NAMALWA (cell line): ENCODE measurements around the gene CAMSAP1.

Experiments
- DNase-seq: peaks from one replicate; pipeline ENCODE4 v3.0.0-alpha.2; 2015; ENCODE audit warnings: low spot score

The CAMSAP1 gene

DNA sequence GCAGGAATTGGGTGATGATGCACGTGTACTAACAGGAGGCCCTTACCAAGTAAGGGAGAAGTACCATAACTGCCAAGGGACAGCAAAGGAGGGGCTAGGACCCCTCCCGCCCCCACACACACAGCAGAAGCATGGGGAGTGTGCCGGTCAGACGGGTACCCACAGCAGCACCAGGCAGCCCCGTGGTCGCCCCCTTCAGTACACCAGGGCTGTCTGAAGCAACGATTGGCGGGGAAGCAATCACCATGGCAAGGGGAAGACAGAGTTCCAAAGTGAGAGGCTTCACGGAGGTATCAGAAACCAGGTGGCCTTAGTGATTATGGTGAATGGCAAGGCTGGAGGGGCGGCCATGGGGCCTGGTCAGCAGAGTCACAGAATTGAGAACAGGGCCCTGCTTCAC is 72.2 kb downstream of the CAMSAP1 start:
- DNase-seq, result no peak

DNA sequence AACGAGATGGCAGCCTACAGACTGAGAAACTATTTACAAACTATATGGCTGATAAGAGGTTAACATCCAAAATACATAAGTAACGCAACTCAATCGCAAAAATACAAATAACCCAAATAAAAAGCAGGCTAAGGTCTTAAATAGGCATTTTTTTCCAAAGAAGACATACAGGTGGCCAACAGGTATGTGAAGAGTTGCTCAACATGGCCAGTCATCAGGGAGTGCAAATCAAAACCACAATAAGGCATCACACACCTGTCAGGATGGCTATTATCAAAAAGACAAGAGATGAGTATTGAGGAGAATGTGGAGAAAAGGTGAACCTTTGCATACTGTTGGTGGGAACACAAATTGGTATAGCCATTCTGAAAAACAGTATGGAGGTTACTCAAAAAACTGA is 73.5 kb downstream of the CAMSAP1 start:
- DNase-seq, result no peak

DNA sequence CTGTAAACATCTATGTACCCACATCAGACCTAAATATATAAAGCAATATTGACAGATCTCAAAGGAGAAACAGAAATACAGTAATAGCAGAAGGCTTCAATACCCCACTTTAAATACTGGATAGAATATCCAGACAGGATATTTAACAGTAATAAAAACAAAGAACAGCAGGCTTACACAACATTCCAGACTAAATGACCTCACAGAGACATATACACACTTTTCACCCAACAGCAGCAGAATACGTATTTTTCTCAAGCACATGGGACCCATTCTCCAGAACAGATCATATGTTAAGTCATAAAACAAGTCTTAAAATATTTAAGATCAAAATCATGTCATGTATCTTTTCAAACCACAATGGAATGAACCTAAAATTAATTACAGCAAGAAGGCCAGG is 76.8 kb downstream of the CAMSAP1 start:
- no peak for DNase-seq

DNA sequence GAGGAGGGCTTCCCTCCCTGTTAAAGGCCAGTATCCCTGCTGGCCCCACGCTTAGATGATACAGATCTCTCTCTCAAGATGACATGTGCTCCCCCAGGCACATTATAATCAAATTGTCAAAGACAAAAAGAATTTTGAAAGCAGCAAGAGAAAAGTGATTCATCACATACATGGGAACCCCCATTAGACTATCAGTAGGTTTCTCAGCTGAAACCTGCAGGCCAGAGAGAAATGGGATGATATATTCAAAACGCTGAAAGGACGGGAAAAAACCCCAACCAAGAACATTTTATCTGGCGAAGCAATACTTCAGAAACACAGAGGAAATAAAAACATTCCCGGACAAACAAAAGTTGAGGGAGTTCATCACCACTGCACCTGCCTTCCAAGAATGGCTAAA is 78.7 kb downstream of the CAMSAP1 start:
- DNase-seq, result no peak

DNA sequence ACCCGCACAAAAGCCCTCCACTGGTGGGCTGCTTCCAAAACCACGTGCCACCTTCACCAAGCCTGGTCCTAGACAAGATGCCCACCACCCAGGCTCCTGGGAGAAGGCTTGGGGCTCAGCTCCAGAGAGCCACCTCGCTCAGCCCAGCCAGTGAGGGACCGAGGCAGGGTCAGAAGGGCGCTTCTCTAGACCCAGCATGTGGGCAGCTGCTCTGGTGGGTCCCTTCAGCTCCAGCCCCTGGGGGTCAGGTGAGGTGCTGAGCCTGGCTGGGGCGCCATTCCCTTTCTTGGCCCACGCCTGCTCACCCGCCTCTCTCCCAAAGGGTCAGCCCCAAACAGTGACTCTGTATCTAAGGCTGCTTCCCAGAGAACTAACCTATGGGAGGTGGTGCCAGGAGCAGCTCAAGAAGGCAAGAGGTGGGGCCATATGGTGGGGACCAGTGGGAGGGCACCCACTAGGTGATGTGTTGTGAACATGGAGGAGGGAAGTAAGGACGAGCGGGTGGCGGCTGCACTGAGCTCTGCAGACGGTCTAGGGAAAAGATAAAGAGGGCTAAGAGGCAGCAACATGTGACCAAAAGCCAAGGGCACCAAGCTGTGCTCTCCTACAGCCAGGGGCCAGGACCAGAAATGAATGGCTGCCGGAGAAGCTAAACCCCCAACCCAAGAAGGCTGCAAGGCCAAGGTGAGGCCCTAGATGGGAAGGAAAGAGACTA is 79.3 kb downstream of the CAMSAP1 start:
- DNase-seq, result no peak

DNA sequence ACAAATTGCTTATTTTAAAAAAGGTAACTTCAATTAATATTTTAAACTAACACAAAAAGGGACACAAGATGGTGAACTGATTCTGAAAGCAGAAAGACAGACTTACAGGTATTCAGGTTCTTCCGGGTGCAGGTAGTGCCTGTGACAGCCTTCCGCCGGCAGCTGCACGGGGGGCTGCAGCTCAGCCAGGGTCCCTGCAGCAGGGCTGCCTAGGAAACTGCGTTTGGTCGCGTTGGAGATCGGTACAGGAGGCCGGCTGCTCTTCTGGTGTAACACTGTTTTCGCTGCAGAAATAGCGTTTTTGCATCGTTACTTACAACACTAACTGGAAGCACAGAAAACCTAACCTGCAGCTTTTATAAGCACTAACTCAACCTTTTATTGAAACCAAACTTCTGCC is 80.0 kb downstream of the CAMSAP1 start:
- no peak for DNase-seq

DNA sequence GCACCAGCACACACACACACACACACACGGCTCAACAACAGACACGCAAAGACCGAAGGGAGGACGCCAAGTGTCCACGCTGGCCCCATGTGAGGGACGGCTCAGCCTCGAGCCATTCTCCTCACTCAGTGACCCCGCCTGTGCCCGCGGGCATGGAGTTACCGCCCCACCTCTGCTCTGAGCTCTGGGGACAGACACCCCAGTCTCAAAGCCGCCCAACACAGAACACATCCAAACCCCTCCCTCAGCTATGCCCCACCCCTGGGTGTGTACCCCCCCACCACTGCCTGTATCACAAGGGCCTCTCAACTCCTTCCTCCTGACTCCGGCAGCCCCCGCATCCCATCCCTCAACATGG is 81.2 kb downstream of the CAMSAP1 start:
- DNase-seq, result no peak

DNA sequence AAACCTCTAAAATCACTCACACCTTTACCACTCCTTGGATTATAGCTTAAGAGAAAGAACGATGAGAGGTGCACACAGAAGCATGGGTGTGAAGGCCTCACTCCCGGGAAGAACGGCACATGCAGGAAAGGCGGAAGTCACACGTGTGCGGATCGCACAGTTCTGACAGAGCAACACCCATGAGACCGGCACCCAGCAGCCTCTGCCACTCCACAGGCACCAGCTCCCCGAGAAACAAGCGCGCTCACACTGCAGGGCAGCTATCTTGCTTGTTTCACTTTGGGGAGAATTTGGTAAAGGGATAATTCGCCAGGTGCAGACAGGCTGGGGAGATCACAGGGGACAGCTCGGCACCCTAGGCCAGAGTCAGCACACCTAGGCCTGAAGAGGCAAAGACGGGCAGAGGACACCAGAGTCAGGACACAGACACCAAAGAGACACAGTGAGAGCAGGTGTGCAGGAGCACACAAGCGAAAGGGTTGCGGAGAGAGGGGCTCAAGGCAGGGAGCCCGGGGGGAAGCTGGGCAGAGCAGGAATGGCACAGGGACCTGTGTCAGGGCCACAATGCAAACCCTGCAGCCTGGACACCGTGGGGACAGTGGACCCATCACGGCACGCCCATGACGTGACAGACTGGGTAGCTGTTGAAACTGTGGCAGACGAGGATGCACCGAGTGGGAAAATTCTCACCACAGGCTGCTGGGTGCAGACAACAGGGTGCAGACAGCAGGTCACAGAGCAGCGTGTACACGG is 81.7 kb downstream of the CAMSAP1 start:
- DNase-seq, result no peak

DNA sequence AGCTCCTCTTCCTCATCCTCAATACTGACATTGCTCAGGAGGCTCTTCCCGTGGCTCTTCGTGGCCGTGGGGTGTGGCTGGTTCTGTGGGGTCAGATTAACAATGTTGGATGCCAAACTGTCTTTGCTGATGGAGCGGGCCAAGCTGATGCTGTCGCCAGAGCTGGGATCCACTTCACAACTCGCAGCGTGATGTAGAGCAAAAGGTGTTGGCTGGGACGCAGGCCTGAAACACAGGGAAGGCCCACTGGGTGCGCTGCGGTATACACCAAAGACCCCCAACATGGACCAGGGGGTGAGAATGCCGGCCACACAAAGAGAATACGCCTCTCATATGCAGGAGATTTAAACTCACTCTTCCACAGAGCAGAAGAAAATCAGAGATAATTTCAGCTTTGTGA is 84.3 kb downstream of the CAMSAP1 start:
- no peak for DNase-seq

DNA sequence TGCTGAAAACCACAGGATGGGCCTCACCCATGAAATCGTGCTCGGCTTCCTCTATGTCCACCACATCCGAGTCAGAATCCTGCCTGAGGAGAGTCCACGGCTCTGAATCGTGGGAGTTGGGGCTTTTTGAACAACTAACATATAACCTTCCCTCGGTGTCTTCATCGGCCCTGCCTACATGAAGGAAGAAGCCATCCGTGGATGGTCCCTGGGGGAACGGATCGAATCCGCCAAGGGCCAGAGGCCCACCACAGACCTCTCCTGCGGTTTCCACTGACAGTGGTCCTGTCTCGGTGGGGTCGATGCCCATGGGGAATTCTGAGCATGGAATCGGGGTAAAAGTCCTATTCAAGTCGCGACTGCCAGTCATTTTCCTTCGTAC is 85.0 kb downstream of the CAMSAP1 start:
- DNase-seq, result no peak

DNA sequence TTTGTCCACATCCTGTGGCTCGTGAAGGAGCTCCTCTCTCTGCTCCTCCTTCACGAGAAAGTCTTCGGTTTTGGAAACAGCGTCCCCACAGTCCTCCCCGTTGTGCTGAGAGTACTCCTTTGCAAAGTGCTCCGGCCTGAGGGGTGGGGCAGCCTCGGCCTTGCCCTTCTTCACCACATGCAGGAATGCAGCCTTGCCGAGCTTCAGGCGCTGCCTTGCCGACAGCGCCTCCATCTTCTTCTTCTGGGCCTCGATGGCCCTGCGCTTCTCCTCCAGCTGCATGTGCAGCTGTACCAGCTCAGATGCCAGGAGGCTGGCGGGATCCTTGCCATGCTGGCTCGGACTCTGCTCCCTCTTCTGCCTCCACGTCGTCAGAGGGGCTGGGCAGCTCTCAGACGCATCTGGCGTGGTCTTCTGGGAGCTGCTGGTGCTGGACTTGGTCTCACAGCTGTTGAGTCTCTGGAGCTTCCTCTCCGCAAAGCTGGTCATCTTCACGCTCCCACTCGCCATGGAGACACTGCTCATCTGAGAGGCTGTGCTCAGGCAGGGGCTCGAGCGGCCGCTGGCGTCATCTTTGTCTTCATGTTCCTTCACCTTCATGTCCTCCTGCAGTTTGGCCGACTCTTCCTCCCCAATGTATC is 85.5 kb downstream of the CAMSAP1 start:
- no peak for DNase-seq

DNA sequence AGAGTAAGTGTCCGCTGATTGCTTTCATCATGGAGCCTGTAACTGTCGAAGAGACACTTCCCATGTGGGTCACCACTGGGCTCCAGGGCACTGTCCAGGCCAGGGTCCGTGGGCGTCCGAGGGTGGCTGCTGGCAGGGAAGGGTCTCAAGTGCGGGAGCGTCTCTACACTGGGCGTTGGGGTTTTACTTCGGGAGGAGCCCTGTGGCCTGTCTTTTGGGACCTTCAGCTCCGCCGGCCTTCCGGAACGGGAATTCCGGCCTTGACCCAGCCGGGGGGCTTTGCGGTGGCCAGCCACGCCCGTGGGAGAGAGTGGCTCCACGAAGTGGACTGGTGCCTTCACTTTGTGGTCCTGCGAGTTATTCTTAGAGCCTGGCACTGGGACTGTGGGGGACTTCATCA is 86.2 kb downstream of the CAMSAP1 start:
- DNase-seq, result no peak

DNA sequence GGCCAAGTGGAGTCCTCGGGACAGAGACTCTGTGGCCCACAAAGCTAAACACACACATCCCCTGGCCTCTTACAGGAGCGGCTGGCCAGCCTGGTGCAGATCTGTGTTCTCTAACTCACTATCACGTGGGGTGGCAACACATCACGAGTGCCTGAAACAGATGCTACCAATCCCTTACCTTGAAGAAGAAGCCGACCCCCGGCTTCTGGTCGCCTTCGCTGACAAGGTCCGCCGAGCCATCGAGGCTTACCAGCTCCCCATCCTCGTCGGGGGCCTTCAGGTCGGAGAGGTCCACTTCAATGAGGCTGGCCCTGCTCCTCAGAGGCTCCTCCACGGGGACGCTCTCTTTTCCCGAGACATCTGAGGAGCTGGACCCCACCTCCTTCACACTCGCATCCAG is 86.7 kb downstream of the CAMSAP1 start:
- no peak for DNase-seq

DNA sequence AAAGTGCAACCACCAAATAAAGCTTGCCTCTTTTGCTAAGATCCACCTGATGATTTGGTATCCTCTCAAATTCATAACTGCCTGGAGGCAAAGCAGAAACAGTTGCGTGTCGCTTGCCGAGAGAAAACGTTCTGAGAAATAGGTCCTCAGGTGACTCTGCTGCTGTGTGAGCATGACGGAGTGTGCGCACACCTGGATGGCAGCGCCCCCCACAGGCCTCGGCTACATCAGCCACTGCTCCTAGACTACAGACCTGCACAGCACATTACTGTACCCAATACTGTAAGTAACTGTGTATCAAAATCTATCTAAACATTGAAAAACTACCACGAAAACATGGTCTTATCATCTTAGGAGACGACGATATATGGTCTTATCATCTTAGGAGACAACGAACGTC is 87.4 kb downstream of the CAMSAP1 start:
- DNase-seq, result no peak

DNA sequence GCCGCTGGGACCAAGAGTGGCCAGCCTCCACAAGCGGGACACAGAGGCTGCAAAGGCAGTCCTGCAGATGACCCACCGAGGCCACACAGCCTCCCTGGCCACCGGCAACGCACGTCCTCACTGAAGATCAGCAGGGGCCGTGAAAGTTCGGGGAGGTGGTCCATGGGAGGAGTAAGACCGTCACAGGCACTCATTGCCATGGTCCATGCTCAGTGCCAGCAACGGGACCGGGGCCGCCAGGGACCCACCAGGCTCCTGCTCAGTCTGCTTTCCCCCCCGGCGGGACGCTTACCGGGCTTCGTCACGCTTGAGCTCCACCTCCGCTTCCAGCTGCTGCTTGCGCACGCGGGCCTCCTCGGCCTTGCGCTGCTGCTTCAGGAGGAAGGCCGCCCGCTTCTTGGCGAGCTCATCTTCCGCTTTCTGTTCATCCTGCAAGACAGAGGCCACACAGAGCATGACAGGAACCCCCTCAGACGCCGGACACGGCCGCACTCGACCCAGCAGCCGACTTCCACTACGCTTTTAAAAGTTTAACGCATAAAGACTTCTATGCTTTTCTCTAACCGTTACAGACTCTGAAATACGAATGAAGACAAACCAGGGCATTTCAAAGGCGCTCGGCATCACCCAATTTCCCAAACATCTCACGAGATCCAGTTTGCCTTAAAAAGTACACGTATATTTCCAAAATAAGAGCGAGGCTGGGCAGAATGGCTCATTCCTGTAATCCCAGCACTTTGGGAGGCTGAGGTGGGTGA is 88.4 kb downstream of the CAMSAP1 start:
- no peak for DNase-seq

DNA sequence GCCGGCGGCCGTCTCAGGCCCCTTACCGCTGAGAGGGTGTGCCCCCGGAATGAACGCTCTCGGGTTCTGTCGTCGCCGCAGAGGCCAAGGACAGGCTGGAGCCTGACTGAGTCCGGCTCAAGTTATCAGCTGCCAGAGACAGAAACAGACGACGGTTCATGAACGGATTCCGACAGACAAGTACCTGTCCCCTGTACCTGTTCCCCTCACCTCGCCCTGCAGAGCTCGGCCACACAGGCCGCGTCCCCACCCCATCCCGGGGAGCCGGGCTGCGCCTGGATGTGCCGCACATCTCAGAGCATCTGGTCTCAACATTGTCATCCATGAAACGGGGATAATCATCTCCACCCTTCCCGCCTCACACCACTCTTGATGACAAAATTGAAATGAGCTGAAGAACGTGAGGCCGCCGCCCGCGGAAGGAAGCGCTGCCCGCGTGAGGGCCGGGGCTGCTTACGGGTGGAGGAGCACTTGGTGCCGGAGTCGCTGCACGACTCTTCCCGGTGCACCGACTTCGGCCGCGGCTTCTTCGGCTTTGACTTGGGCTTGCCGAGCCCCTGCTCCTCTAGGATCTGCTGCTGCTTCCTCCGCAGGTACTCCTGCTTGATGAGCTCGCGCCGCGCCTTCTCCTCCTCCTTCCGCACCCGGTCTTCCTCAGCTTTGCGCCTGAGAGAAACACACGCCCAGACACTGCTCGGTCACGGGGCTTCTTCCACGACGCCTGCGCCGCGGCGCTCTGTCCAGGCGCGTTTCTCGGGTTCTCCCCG is 89.2 kb downstream of the CAMSAP1 start:
- no peak for DNase-seq

DNA sequence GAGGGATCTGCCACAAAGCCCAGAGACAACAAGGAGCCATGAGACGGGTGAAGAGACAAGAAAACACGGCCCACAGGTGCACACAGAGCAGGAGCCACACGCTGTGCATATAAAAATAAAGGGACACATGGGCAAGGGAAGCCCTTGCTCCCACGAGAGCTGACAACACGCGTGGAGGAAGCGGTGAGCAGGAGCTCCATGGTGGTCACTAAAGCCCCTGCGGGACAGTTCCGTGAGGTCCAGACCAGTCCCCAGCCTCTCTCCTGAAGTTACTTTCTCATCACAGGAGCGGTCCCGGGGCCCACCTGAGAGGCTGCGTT is 90.7 kb downstream of the CAMSAP1 start:
- no peak for DNase-seq

DNA sequence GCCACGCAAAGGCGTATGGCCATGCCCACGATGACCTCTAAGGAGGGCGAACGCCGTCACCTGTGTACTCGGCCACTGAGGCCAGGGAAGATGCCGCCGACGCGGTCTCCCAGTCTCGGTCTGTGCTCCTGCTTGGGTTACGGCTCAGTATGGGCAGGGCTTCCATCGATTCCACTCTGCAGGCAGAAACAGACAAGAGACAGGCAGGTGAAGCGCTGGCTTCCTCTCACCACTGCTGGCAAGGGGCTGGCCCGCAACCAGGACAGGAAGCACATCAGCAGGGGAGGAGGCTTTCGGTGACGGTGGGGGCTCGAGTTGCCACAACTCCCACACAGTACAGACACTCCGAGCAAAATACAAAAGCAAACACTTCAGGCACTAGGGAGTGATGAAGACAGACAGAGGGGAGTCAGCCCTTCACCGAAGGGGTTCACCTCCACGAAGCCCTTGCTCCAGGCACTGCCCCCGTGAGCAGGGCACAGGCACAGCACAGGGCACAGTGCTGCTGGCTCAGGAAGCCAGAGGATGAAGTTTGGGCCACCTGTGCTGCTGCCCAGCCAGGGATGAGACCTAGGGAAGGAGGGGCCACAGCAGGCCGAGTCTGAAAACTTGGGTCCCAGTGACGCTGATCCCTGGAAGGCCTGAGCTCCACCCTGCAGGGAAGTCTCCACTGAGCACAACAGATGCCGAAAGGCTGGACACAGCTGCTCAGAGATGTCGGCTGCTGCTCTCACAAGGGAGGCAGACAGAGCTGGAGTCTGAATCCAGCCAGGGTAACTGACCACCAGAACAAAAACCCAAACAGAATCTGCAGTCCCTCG is 91.3 kb downstream of the CAMSAP1 start:
- DNase-seq, result no peak

DNA sequence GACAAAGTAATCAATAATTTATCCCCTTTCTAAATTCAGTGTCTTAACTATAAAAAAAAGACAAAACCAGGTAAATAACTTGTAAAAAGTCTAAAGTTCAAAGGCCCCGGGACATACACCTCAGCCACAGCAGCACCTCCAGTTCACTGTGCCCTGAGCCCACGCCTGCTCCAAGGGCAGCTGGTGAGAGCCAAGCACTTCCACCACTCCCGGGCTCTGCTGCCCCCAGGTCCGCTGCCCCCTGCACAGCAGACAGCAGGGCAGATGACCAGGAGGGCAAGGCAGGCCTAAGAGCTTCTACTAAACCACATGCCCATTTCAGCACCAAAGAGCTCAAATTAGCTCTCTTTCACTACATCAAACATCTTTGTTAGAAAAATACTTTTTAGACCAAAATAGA is 91.9 kb downstream of the CAMSAP1 start:
- no peak for DNase-seq

DNA sequence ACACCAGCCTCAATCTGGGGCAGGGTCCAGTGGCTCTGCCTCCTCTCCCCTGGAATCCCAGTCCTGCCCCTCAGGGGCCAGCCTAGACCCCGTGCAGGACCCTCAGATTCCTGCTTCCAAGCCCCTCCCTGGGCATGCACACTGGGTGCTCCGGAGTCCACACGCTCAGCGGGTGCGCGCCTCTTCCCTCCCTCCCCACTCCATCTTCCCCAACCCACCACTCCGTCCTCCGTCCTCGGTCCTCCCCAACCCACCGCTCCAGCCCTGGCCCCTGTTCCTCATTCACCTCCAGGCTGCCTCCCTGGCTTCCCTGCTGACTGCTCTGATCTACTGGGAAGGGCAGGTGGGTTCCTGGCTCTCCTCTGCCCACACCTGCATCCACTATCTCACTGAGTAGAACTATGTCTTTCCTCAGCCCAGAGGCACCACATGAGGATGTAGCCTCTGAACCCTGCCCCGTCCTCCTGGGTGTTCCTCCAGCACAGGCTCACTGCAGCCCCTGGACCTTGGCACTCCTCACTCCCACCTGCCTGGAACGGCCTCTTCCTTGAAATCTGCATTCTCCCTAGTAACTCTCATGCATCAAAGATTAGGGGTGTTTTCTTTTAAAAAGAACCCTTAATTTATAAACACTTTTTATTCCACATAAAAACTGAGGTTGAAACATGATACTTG is 92.8 kb downstream of the CAMSAP1 start:
- DNase-seq, result no peak
